HG03159 (cell line): ENCODE results near the gene TYMP.

Experiments
- ATAC-seq: cut with Tn5 transposase; IDR thresholded peaks from one replicate; pipeline ENCODE4 v1.9.1; 2021; ENCODE audit warnings: mild to moderate bottlenecking, moderate library complexity; ENCODE audit not compliant: unreplicated experiment

Gene TYMP

DNA sequence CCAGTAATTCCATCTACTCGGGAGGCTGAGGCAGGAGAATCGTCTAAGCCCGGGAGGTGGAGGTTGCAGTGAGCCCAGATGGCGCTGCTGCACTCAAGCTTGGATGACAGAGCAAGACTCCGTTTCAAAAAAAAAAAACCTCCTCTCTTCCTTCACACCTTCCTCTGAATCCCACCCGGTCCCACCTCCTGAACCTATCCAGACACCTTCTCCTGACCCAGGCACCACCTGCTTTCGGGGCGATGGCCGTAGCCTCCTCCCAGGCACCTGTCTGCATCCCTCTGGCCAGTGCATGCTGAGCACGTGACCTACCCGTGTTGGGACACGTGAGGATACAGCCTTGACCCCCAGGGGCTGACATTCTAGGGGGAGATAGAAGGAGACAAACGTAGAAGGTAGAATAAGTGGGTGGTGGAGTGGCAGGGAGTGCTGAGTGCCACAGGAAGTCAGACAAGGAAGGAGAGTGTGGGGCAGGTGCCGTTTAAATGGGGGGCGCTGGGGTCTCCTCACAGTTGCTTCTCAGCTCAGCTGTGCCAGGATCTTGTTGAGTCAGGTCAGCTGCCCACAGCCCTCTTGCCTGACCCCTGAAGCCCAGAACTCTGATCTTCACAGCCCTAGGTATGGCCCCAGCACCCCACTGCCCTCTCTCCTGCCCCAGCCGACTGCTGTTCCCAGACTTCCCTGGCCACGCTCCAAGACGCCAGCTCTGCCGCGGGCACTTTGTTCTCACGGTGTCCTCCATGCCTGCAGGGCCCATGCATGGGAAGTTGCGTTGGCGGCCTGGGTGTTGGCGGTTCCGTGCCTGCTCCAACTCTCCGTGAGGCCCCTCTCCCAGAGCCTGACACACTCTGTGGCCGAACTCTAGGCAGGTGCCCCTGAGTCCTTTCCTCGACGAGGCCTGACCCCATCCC is 44.3 kb downstream of the TYMP start:
- ATAC-seq = no peak

DNA sequence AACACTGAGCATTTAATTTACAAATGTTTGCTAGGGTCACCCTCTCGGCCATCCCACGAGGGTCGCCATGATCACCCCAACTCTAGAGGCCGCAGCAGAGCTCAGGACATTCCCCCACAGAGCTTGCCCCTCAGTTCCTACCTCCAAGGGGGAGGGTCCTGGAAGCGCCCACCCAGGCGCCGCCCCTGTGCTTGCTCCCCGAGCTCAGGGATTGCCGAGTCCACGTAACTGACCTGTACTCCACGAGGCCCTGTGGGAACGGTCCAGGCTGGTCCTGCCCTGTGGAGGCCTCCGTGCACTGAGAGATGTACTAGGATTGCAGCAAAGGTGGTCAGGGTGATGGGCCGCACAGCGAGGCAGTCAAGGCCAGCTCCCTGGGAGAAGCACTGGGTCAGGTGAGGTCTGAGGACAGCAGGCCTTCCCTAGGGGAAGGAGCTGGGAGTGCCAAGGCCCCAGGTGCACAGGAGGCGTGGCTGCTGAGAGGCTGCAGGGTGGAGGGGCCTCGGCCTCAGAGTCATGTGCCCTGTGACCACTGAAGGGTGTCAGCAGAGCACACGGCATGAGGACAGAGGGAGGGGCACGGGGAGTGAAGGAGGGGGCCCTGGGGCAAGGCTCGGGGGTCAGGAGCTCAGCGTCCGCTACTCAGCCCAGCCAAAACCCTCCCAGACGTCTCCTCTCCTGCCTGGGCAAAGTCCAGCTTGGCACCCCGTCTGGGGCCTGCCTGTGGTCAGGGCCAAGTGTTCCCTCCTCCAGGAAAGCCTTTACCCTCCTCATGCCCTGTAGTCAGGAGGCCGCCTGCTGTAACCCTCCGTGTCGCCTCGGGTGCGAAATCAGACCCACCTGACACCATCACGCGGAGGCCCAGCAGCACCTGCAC is 45.6 kb downstream of the TYMP start:
- no peak for ATAC-seq

DNA sequence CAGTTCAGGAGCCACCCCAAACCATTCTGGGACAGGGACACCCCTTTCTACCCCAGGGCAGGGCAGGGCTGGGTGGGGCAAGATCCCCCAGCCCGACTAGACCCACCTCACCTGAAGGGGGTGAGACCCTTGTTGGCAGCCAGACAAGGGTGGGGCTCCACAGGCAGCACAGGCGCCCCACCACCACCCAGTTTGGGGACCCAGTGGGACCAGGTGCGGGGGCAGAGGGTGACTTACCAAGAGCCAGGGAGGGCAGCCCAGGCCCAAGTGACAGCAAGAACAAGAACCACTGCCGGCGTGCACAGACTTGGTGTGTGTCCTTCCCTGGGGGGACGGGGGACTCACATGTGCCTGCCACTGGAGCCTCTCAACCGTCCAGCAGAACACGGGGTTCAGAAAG is 46.3 kb downstream of the TYMP start:
- ATAC-seq = no peak

DNA sequence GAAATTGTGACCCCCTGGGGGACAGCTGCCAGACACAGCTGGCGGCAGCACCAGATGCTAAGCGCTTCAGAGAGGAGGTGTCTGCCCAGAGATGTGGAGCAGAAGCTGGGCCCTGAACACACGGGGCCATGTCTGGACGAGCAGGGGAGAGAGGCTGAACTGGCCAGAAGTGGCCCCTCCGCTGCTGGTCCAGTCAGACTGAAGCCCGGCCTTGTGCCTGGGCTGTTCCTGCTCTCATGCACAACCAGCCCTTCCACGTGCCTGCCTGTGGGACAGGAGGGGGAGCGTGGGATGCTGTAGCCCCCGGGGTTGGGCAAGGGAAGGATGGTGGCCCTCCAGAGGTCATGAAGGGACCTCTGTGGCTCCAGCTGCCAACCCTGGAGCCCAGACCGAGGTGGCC is 46.7 kb downstream of the TYMP start:
- ATAC-seq = no peak

DNA sequence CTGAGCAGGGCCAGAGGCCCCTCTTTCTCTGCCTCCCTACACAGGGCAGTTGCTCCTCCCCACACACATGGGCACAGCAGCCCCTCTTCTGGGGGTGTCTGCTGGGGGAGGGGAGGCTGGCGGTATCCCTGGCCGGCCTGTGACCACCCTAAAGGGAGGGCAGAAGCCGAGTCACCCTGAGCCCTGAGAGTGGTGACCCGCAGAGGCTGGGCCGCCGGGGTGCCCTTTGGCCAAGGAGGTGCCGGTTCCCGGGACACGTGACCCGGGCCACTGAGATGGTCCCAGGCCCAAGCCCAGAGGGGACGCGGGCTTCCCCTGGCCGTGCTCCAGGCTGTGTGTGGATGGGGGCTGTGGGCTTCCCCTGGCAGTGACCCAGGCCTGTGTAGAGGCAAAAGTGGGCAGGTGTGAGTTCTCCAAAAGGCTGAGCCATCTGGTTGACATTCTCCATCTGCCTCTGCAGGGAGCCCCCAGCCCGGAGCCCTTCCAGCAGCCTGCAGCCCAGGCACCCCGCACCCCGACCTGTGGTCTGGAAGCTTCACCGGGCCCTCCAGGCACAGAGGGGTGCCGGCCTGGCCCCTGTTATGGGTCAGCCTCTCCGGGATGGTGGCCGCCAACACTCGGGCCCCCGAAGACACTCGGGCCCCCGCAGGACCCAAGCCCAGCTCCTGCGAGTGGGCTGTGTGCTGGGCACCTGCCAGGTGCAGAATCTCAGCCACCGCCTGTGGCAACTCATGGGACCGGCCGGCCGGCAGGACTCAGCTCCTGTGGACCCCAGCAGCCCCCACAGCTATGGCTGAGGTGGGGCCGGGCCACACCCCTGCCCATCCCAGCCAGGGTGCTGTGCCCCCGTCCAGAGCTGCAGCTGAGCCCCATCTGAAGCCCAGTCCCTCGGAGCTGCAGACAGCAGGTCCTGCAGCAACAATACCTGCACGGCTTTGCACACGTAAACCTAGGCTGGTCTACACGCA is 47.4 kb downstream of the TYMP start:
- no peak for ATAC-seq

DNA sequence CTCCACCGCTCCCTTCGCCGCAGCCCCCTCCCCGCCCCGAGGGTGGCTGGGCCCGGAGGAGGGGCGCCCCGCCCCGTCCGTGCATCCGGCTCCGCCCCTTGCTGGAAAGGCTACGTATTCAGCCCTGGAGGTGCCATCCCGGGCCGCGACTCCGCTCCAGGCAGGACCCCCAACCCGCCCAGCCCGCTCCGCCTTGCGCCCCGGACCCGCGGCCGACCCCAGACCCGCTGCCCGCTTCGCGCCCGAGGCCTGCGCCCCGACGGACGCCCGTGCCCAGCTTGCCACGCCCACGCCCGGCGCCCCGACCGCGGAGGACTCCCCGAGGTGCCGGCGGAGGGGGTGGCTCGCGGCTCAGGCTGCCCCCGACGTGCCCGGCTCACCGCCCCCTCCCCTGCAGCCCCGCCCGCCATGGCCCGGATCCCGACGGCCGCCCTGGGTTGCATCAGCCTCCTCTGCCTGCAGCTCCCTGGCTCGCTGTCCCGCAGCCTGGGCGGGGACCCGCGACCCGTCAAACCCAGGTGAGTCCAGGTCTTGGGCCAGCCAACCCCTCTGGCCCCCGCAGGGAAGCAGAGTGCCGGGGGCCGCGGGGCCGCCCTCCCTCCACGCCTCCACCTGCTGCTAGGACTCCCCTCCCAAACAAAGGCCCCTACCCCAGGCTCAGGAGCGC is 48.2 kb downstream of the TYMP start, which contains the start of gene ADM2:
Gene ADM2 (plus strand): TSS at position 104 of the 667 bp plus-strand sequence. CDS start 305 bp downstream, at position 409.
- no peak for ATAC-seq

DNA sequence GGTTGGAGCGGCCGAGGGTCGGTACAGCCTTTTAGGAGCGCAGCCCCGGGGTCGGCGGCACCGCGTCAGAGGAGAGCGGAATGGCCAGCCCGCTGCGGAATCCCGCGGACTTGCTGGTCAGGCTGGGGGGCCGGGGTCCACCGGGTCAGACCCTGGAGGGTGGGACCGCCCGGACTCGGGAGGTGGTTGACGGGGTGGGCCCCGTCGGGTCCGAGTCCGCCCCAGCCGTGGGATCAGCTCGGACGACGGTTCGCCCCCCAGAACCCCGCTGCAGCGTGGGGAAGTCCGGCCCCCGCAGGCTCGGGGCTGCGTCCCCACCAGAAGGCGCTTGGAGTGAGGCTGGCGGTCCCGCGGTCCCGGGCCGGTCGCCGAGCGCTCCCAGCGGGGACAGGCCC is 48.8 kb downstream of the TYMP start:
- ATAC-seq = no peak

DNA sequence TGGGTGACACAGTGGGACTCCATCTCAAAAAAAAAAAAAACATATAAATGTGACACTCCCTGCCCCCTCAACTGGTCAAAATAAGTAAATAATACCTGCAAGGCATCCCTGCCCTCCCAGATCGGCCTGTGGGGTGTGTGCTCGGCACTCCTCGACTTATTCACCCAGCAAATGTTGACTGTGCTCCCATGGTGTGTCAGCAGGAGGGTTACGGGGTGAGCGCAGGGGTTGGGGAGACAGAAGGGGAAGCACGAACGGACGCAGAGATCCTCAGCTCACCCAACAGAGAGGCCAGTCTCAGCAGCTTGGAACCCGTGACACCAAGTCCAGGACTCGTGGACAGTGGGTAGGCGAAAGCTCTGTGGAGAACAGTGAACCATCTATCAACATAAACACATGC is 50.1 kb downstream of the TYMP start:
- ATAC-seq = no peak

DNA sequence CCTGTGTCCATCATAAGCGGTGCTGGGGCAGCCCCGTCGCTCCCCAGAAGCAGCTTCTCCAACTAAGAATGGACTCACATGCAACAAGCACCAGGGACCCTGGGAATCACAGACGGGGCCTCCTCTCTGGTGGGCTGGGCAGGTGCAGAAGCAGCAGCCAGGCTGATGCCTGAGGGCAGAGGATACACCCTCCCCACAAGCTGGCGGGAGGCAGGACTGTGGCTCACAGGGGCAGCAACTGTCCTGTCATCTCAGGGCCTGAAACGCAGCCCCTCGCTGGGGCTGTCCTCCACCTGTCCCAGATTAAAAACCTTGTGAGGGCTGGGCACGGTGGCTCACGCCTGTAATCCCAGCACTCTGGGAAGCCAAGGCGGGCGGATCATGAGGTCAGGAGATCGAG is 51.9 kb downstream of the TYMP start:
- no peak for ATAC-seq

DNA sequence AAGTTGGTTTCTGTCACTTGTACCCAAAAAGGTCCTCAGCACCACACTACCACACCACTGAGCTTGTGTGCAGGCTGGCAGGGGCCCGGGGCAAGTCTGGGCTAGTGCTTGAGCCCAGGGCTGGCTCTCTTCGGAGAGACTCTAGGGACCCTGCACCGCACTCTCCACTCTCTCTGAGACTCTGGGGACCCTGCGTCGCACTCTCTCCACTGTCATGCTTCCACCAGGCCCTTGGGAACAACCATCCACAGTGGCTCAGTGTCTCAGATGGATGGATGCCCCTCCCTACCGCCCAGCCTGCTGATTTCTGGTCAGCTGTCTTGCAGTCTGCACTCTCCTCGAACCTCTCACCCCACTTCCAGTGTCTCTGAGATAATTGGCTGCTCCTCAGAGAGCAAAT is 52.9 kb downstream of the TYMP start:
- ATAC-seq = no peak
